ENCODE results near the gene ATXN7L1.

GRCh38 chr7:105765846-105766245 lies 110.6 kb downstream of the ATXN7L1 start:
- TF ChIP-seq ARNTL (CRISPR knock-in tag; IDR thresholded peaks at IDR 0.05; ENCODE audit: borderline replicate concordance, low read depth) (no peak), ZNF8 (CRISPR knock-in tag; IDR thresholded peaks at IDR 0.05) (no peak), ZFP30 (CRISPR knock-in tag; IDR thresholded peaks at IDR 0.05) (no peak), ISL1 (CRISPR knock-in tag; IDR thresholded peaks at IDR 0.05) (no peak)
